ENCODE data around the gene SEPTIN10. TPM values are rescaled to one million over a fixed set of nuclear protein-coding genes. Genes with fewer than 3 reads are reported as not detected.

Gene SEPTIN10
- total RNA-seq, 1 experiment from 2014 or later: 105 TPM

GRCh38 chr2:109649736-109650695 lies 36.2 kb upstream of the SEPTIN10 start:
- no peak for DNase-seq (ENCODE audit: unreplicated experiment)

GRCh38 chr2:109648041-109648527 lies 34.3 kb upstream of the SEPTIN10 start:
- Mint-ChIP-seq H3K27ac (ENCODE audit: low read depth, unreplicated experiment) (no peak overlapping the region), H3K4me1 (ENCODE audit: insufficient read depth, unreplicated experiment) (no peaks in the 10 kb centered on the region), H3K27me3 (ENCODE audit: insufficient read depth, unreplicated experiment) (no peaks in the 10 kb centered on the region), H3K36me3 (ENCODE audit: insufficient read depth, unreplicated experiment) (no peaks in the 10 kb centered on the region), H3K9me3 (ENCODE audit: unreplicated experiment) (no peaks in the 10 kb centered on the region), H3K4me3 (ENCODE audit: unreplicated experiment) (no peak overlapping the region)
- intact Hi-C loops (cut with micrococcal nuclease): no loop called here
- no peak for DNase-seq (ENCODE audit: unreplicated experiment)
- BruUV-seq (replicated peaks): no TSS peak
- ChIA-PET CTCF (no interaction called here), POLR2A (no interaction called here)
- TF ChIP-seq CTCF (IDR thresholded peaks at IDR 0.05; ENCODE audit: unreplicated experiment): no peak

More at GRCh38 chr2:109649736-109650695, 36.2 kb upstream of the SEPTIN10 start:
- Mint-ChIP-seq H3K9me3 (ENCODE audit: unreplicated experiment) (no peaks in the 10 kb centered on the region), H3K4me3 (ENCODE audit: unreplicated experiment) (no peak overlapping the region), H3K27ac (ENCODE audit: low read depth, unreplicated experiment) (no peak overlapping the region), H3K4me1 (ENCODE audit: insufficient read depth, unreplicated experiment) (no peaks in the 10 kb centered on the region), H3K36me3 (ENCODE audit: insufficient read depth, unreplicated experiment) (no peaks in the 10 kb centered on the region), H3K27me3 (ENCODE audit: insufficient read depth, unreplicated experiment) (no peaks in the 10 kb centered on the region)
- intact Hi-C loops (cut with micrococcal nuclease): no loop called here
- TF ChIP-seq CTCF (IDR thresholded peaks at IDR 0.05; ENCODE audit: unreplicated experiment): no peak
- POLR2A ChIA-PET: interaction anchor here (0.6 kb wide), 1 partner anchor 1309 kb away, joined by 3 read pairs; no protein-coding TSS in a partner anchor
- CTCF ChIA-PET: no interaction called here
- no TSS peak for BruUV-seq (replicated peaks)

- Mint-ChIP-seq H3K4me3 (ENCODE audit: unreplicated experiment) (no peak overlapping the region), H3K36me3 (ENCODE audit: insufficient read depth, unreplicated experiment) (no peaks in the 10 kb centered on the region), H3K4me1 (ENCODE audit: insufficient read depth, unreplicated experiment) (no peaks in the 10 kb centered on the region), H3K27ac (ENCODE audit: low read depth, unreplicated experiment) (no peak overlapping the region), H3K27me3 (ENCODE audit: insufficient read depth, unreplicated experiment) (no peaks in the 10 kb centered on the region), H3K9me3 (ENCODE audit: unreplicated experiment) (no peaks in the 10 kb centered on the region)
- intact Hi-C loops (cut with micrococcal nuclease): no loop called here
- CTCF ChIA-PET: no interaction called here
- no peak for DNase-seq (ENCODE audit: unreplicated experiment)
- no TSS peak for BruUV-seq (replicated peaks)
- POLR2A ChIA-PET: no interaction called here
- TF ChIP-seq CTCF (IDR thresholded peaks at IDR 0.05; ENCODE audit: unreplicated experiment): no peak
Measured at GRCh38 chr2:109647636-109648035, 33.9 kb upstream of the SEPTIN10 start.

GRCh38 chr2:109646961-109647360 lies 33.2 kb upstream of the SEPTIN10 start:
- no TSS peak for BruUV-seq (replicated peaks)
- no peak for DNase-seq (ENCODE audit: unreplicated experiment)
- intact Hi-C loops (cut with micrococcal nuclease): no loop called here
- no peak for TF ChIP-seq CTCF (IDR thresholded peaks at IDR 0.05; ENCODE audit: unreplicated experiment)
- H3K4me1 Mint-ChIP-seq (ENCODE audit: insufficient read depth, unreplicated experiment): no peaks in the 10 kb centered on the region
- no peaks in the 10 kb centered on the region for H3K36me3 Mint-ChIP-seq (ENCODE audit: insufficient read depth, unreplicated experiment)
- H3K27ac Mint-ChIP-seq (ENCODE audit: low read depth, unreplicated experiment): no peak overlapping the region
- ChIA-PET POLR2A (no interaction called here), CTCF (no interaction called here)
- H3K9me3 Mint-ChIP-seq (ENCODE audit: unreplicated experiment): no peaks in the 10 kb centered on the region
- no peaks in the 10 kb centered on the region for H3K27me3 Mint-ChIP-seq (ENCODE audit: insufficient read depth, unreplicated experiment)
- no peak overlapping the region for H3K4me3 Mint-ChIP-seq (ENCODE audit: unreplicated experiment)
